H1 (cell line): ENCODE data around the gene NEU2. TPM values are rescaled to one million over a fixed set of nuclear protein-coding genes. Genes with fewer than 3 reads are reported as not detected.

ENCODE experiments used
- CTCF ChIA-PET: fragments of 300-600 bp; sonication (Branson Sonifier 250); formaldehyde crosslinking; loops from one replicate; lab custom pipeline; 2021; ENCODE audit not compliant: partially characterized antibody; lab: Charles Lee
- POLR2A ChIA-PET: fragments of 300-600 bp; sonication (Branson Sonifier 250); formaldehyde crosslinking; loops from one replicate; lab custom pipeline; 2021; ENCODE audit warnings: inconsistent platforms; ENCODE audit not compliant: partially characterized antibody; lab: Charles Lee
- DNase-seq, 2 experiments: peaks; one replicate each; pipeline versions ENCODE4 v3.0.0 to v3.0.0-alpha.2; 2010 to 2022; ENCODE audit warnings: low spot score in 2 of 2, low read depth in 1 of 2, mixed read lengths in 1 of 2
- FAIRE-seq: peaks from 2 replicates; lab custom pipeline; 2011; peaks lifted over from hg19 to GRCh38; lab: Jason Lieb, UNC
- H2AFZ ChIP-seq: 2 replicates; pipeline ENCODE4 v1.8.1; 2012; ENCODE audit warnings: low read length, inconsistent platforms
- H2AK5ac ChIP-seq: 2 replicates; pipeline ENCODE4 v1.6.1; 2013; ENCODE audit warnings: low read depth, low read length
- H2BK120ac ChIP-seq: replicated peaks from 2 replicates; pipeline ENCODE3; 2013; ENCODE audit warnings: low read depth, low read length, inconsistent platforms
- H2BK12ac ChIP-seq: 2 replicates; pipeline ENCODE4 v1.6.1; 2013; ENCODE audit warnings: low read depth, low read length
- H2BK15ac ChIP-seq: 2 replicates; pipeline ENCODE4 v1.6.1; 2013; ENCODE audit warnings: low read length
- H2BK20ac ChIP-seq: 2 replicates; pipeline ENCODE4 v1.6.1; 2013; ENCODE audit warnings: low read length
- H2BK5ac ChIP-seq: 2 replicates; pipeline ENCODE4 v1.6.1; 2013; ENCODE audit warnings: low read depth, low read length
- H3K14ac ChIP-seq: 2 replicates; pipeline ENCODE4 v1.6.1; 2013; ENCODE audit warnings: inconsistent platforms; ENCODE audit not compliant: insufficient read length
- H3K18ac ChIP-seq: 2 replicates; pipeline ENCODE4 v1.6.1; 2013; ENCODE audit warnings: low read length; ENCODE audit errors: extremely low read depth
- H3K23ac ChIP-seq: 2 replicates; pipeline ENCODE4 v1.6.1; 2013; ENCODE audit warnings: inconsistent platforms; ENCODE audit not compliant: insufficient read length
- H3K23me2 ChIP-seq: 2 replicates; pipeline ENCODE4 v1.6.1; 2013; ENCODE audit warnings: low read depth, low read length
- H3K27ac ChIP-seq: 2 replicates; pipeline ENCODE4 v1.6.1; 2011; ENCODE audit warnings: low read depth, low read length, inconsistent platforms
- H3K27me3 ChIP-seq, 4 experiments: replicated peaks in 1 of 4; 1 replicate in 1 of 4; 2 replicates in 3 of 4; pipeline versions ENCODE4 v1.6.1 to v1.8.1; 2011 to 2013; ENCODE audit warnings: low read length in 3 of 4, mild to moderate bottlenecking in 3 of 4, inconsistent platforms in 2 of 4, mixed read lengths in 2 of 4, moderate library complexity in 1 of 4; ENCODE audit not compliant: control insufficient read depth in 3 of 4, insufficient read depth in 3 of 4; ENCODE audit errors: extremely low read depth in 1 of 4
- H3K36me3 ChIP-seq, 4 experiments: 2 replicates each; pipeline versions ENCODE4 v1.6.1 to v1.8.1; 2011 to 2013; ENCODE audit warnings: mild to moderate bottlenecking in 4 of 4, low read length in 3 of 4, moderate library complexity in 2 of 4, control low read depth in 1 of 4, inconsistent platforms in 1 of 4; ENCODE audit not compliant: insufficient read depth in 4 of 4, control insufficient read depth in 2 of 4
- H3K4ac ChIP-seq: replicated peaks from 2 replicates; pipeline ENCODE3; 2013; ENCODE audit warnings: low read length, low read depth, mixed read lengths, inconsistent platforms; ENCODE audit not compliant: insufficient read length
- H3K4me1 ChIP-seq, 4 experiments: replicated peaks in 1 of 4; 1 replicate in 1 of 4; 2 replicates in 3 of 4; pipeline versions ENCODE4 v1.6.1 to v1.8.1; 2011 to 2013; ENCODE audit warnings: low read length in 3 of 4, inconsistent platforms in 2 of 4, mixed read lengths in 1 of 4; ENCODE audit not compliant: insufficient read depth in 4 of 4, control insufficient read depth in 3 of 4
- H3K4me2 ChIP-seq, 2 experiments: 2 replicates each; pipeline versions ENCODE4 v1.6.1 to v1.8.1; 2011 to 2013; ENCODE audit warnings: low read depth in 2 of 2, low read length in 2 of 2, control low read depth in 1 of 2, inconsistent platforms in 1 of 2, mild to moderate bottlenecking in 1 of 2; ENCODE audit not compliant: insufficient read depth in 1 of 2
- H3K4me3 ChIP-seq, 4 experiments: fragments of 200-600, 300-600 bp in 1 of 4; sonication (generic), shearing (Covaris generic), sonication (Bioruptor Twin) in 1 of 4; 2 replicates each; pipeline versions ENCODE4 v1.5.1 to v1.8.1; 2011 to 2016; ENCODE audit warnings: low read length in 4 of 4, low read depth in 3 of 4, control low read depth in 2 of 4, inconsistent platforms in 2 of 4, mild to moderate bottlenecking in 2 of 4, mixed read lengths in 1 of 4, moderate library complexity in 1 of 4; ENCODE audit not compliant: insufficient read depth in 2 of 4; ENCODE audit errors: extremely low read depth in 1 of 4
- H3K56ac ChIP-seq: replicated peaks from 2 replicates; pipeline ENCODE3; 2013; ENCODE audit warnings: low read depth, mild to moderate bottlenecking, mixed read lengths, low read length, inconsistent platforms; ENCODE audit not compliant: insufficient read length
- H3K79me1 ChIP-seq: 2 replicates; pipeline ENCODE4 v1.6.1; 2013; ENCODE audit warnings: low read depth, low read length, control low read depth
- H3K79me2 ChIP-seq, 2 experiments: 2 replicates each; pipeline versions ENCODE4 v1.6.1 to v1.8.1; 2012 to 2013; ENCODE audit warnings: low read length in 2 of 2, mild to moderate bottlenecking in 2 of 2, inconsistent platforms in 1 of 2; ENCODE audit not compliant: insufficient read depth in 2 of 2, control insufficient read depth in 1 of 2
- H3K9ac ChIP-seq, 4 experiments: replicated peaks in 1 of 4; 1 replicate in 1 of 4; 2 replicates in 3 of 4; pipeline versions ENCODE4 v1.6.1 to v1.8.1; 2011 to 2013; ENCODE audit warnings: low read depth in 3 of 4, low read length in 3 of 4, control low read depth in 2 of 4, mild to moderate bottlenecking in 2 of 4, moderate library complexity in 2 of 4, inconsistent platforms in 1 of 4; ENCODE audit errors: extremely low read depth in 1 of 4
- H3K9me3 ChIP-seq, 2 experiments: 2 replicates each; pipeline versions ENCODE4 v1.6.1 to v1.8.1; 2012 to 2013; ENCODE audit warnings: mild to moderate bottlenecking in 2 of 2, moderate library complexity in 2 of 2, control low read depth in 1 of 2, inconsistent platforms in 1 of 2, low read depth in 1 of 2, low read length in 1 of 2, mixed read lengths in 1 of 2; ENCODE audit not compliant: insufficient read depth in 2 of 2
- H4K20me1 ChIP-seq, 2 experiments: replicated peaks in 1 of 2; 2 replicates each; pipeline versions ENCODE3 to v1.8.1; 2011 to 2013; ENCODE audit warnings: inconsistent platforms in 2 of 2, low read length in 2 of 2, mild to moderate bottlenecking in 1 of 2; ENCODE audit not compliant: insufficient read depth in 2 of 2, control insufficient read depth in 1 of 2
- H4K5ac ChIP-seq: 2 replicates; pipeline ENCODE4 v1.6.1; 2013; ENCODE audit warnings: low read length, low read depth, mixed read lengths, inconsistent platforms; ENCODE audit not compliant: insufficient read length
- H4K8ac ChIP-seq: 2 replicates; pipeline ENCODE4 v1.8.0; 2013; ENCODE audit warnings: mild to moderate bottlenecking, moderate library complexity, low read length, inconsistent platforms; ENCODE audit not compliant: insufficient read depth; ENCODE audit errors: extremely low read depth
- H4K91ac ChIP-seq: replicated peaks from 2 replicates; pipeline ENCODE3; 2013; ENCODE audit warnings: low read length, mixed read lengths, inconsistent platforms; ENCODE audit not compliant: insufficient read length
- BCL11A ChIP-seq, 2 experiments: IDR thresholded peaks; one replicate each; pipeline ENCODE4 v1.6.1; 2011; ENCODE audit warnings: low read depth in 2 of 2, low read length in 2 of 2, mild to moderate bottlenecking in 2 of 2
- BRCA1 ChIP-seq: IDR thresholded peaks from 2 replicates; pipeline ENCODE4 v1.6.1; 2012; ENCODE audit warnings: low read depth, low read length, improper control_type of control experiment
- CBX8 ChIP-seq: fragments of 300-800, 300-1000 bp; sonication (generic); IDR thresholded peaks from 2 replicates; pipeline ENCODE4 v1.7.1; 2016; ENCODE audit warnings: low read depth, low read length, borderline replicate concordance
- CEBPB ChIP-seq: IDR thresholded peaks from 2 replicates; pipeline ENCODE4 v1.6.1; 2012; ENCODE audit warnings: low read depth, low read length
- E2F6 ChIP-seq: IDR thresholded peaks from 2 replicates; pipeline ENCODE4 v1.6.1; 2012; ENCODE audit warnings: inconsistent platforms
- MAFK ChIP-seq: IDR thresholded peaks from 2 replicates; pipeline ENCODE4 v1.6.1; 2012; ENCODE audit warnings: low read depth, mild to moderate bottlenecking, improper control_type of control experiment, low read length
- PHF8 ChIP-seq: fragments of 200-600 bp; sonication (generic); conservative IDR thresholded peaks from 2 replicates; pipeline ENCODE4 v1.7.1; 2012; ENCODE audit warnings: low read depth, mild to moderate bottlenecking, inconsistent platforms, low read length, moderate library complexity
- POLR2AphosphoS5 ChIP-seq: IDR thresholded peaks from 2 replicates; pipeline ENCODE4 v1.6.1; 2011; ENCODE audit warnings: low read depth, low read length
- SUZ12 ChIP-seq: fragments of 200-600 bp; sonication (generic); IDR thresholded peaks from 2 replicates; pipeline ENCODE4 v1.6.1; 2012; ENCODE audit warnings: mild to moderate bottlenecking, inconsistent platforms, low read length, moderate library complexity, mixed read lengths
- TBP ChIP-seq: IDR thresholded peaks from 2 replicates; pipeline ENCODE4 v1.6.1; 2011; ENCODE audit warnings: low read depth, low read length, improper control_type of control experiment
- TCF12 ChIP-seq: IDR thresholded peaks from 2 replicates; pipeline ENCODE4 v1.6.1; 2011; ENCODE audit warnings: low read depth, mild to moderate bottlenecking, low read length
- ZNF274 ChIP-seq: IDR thresholded peaks from 2 replicates; pipeline ENCODE4 v1.7.0; 2012; ENCODE audit warnings: low read length, borderline replicate concordance; ENCODE audit errors: extremely low read depth
- WGBS, 2 experiments: shearing (Covaris generic) in 1 of 2; methylation state at CpG; one replicate each; pipeline versions ENCODE4 v1.1.6 to v1.1.7; 2013 to 2015; ENCODE audit warnings: low lambda C conversion rate in 2 of 2, mixed read lengths in 2 of 2, inconsistent platforms in 1 of 2, low coverage in 1 of 2, missing lambda C conversion rate in 1 of 2; ENCODE audit not compliant: insufficient replicate concordance in 2 of 2, insufficient coverage in 1 of 2, insufficient read length in 1 of 2; ENCODE audit errors: extremely low coverage in 1 of 2, missing lambda C conversion rate in 1 of 2; 5-methylcytosine and 5-hydroxymethylcytosine counted together
- polyA plus RNA-seq, 7 experiments: library from polyadenylated mRNA; depleted of rRNA in 3 of 7; stranded (reverse) in 5 of 7; unstranded in 2 of 7; fragments of >200 nt in 5 of 7; fragments of 200-250 nt in 2 of 7; gene quantifications; 1 replicate in 5 of 7; 2 replicates in 1 of 7; 4 replicates in 1 of 7; pipeline versions ENCODE4 v1.2.1 to v1.2.3, GENCODE V29; 2011 to 2013; ENCODE audit warnings: missing spikeins in 2 of 7, mixed read lengths in 2 of 7
- total RNA-seq: library from RNA; stranded (reverse); fragmentation: NEBNext Ultra II Directional; extraction: Animal tissue kit (Norgen Biotek cat#: 25700); gene quantifications from 2 replicates; pipeline ENCODE4 v1.2.1, GENCODE V29; 2021

The NEU2 gene
- total and polyA plus RNA-seq, 2 of the 8 experiments (the other 6 are each of a cell fraction or from before 2014, with no cell fraction given), result 0.12 TPM; not detected in 1

- Histone ChIP-seq H3K79me1 (no peaks in the 10 kb centered on the region), H3K27ac (no peak overlapping the region), H3K56ac (no peak overlapping the region), H3K4me3 (no peak overlapping the region), H2BK15ac (no peak overlapping the region), H3K9ac (no peak overlapping the region), H3K27me3 (no peaks in the 10 kb centered on the region), H3K23ac (no peak overlapping the region), H2AFZ (no peak overlapping the region), H2AK5ac (no peak overlapping the region), H3K23me2 (peaks cover 10% of the 10 kb centered on the region; the same call in 1 of the 2 replicates), H4K8ac (no peak overlapping the region), H3K4me2 (no peak overlapping the region), H3K14ac (no peak overlapping the region), H2BK5ac (no peak overlapping the region), H4K91ac (no peak overlapping the region), H2BK12ac (no peak overlapping the region), H2BK20ac (no peak overlapping the region), H2BK120ac (no peak overlapping the region), H3K4me1 (no peaks in the 10 kb centered on the region), H4K20me1 (no peaks in the 10 kb centered on the region), H3K9me3 (no peaks in the 10 kb centered on the region), H3K36me3 (no peaks in the 10 kb centered on the region), H4K5ac (no peak overlapping the region), H3K18ac (no peak overlapping the region), H3K4ac (no peak overlapping the region), H3K79me2 (no peaks in the 10 kb centered on the region)
- ChIA-PET POLR2A (no interaction called here), CTCF (interaction anchor here (0.6 to 1.3 kb wide), 3 partner anchors 15 to 613 kb away, joined by 3 read pairs; no protein-coding TSS in a partner anchor)
- FAIRE-seq (no peak), DNase-seq (no peak)
- WGBS, 2 experiments, result 82% methylated on average over 1 of the region's 1 CpG; no CpG with 5 or more reads in 1 of the 2 experiments
- TF ChIP-seq BRCA1, result no peak
- no peak for TF ChIP-seq POLR2AphosphoS5
- TF ChIP-seq ZNF274, result no peak
- no peak for TF ChIP-seq MAFK
- no peak for TF ChIP-seq CBX8
- TF ChIP-seq CEBPB, result no peak
- TF ChIP-seq TBP, result no peak
- no peak for TF ChIP-seq SUZ12
- no peak for TF ChIP-seq E2F6
- TF ChIP-seq PHF8, result no peak
- no peak for TF ChIP-seq BCL11A (IDR thresholded peaks at IDR 0.05; ENCODE audit: low read depth in 2 of 2, low read length in 2 of 2)
- no peak for TF ChIP-seq TCF12
Observed at GRCh38 chr2:233013650-233014049, 18.8 kb upstream of the NEU2 start.
